ENCODE data around the gene MAGEE1. TPM values are rescaled to one million over a fixed set of nuclear protein-coding genes. Genes with fewer than 3 reads are reported as not detected.

The MAGEE1 gene
- 1 to 10 TPM; 4.2 to 4.8 TPM for total RNA-seq

GRCh38 chrX:76427560-76428242 is at the start of gene MAGEE1:
Gene MAGEE1, plus strand, starts transcription at chrX:76427710. Its CDS starts 221 bp downstream, at chrX:76427931.

All from activated naive CD4-positive, alpha-beta T cell treated with anti-CD3 and anti-CD28 coated beads, Interleukin-2, amount 10 ng/mL, durations not matched to agents 5 hours and 36 hours (primary cell).